NCI-H2196 (cell line): ENCODE data around the gene SNX21.
A peak's percentile ranks its signal among the peaks of the same experiment; 100 is the strongest.
"Not testable (repeated sequence)": the region's sequence is repeated elsewhere in the genome, so short reads cannot be mapped to it uniquely, and the experiment has no call there.

Experiments used
- DNase-seq: peaks from one replicate; lab custom pipeline; 2025; ENCODE audit not compliant: unreplicated experiment; lab: John Stamatoyannopoulos, UW

SNX21 gene

GRCh38 chr20:45848969-45849582 lies 15.5 kb downstream of the SNX21 start:
- DNase-seq: no peak

GRCh38 chr20:45850238-45850637 lies 16.6 kb downstream of the SNX21 start:
- DNase-seq: no peak

- DNase-seq: no peak
These were observed 17.3 kb downstream of the SNX21 start for GRCh38 chr20:45850926-45851325.

GRCh38 chr20:45851501-45851900 lies 17.9 kb downstream of the SNX21 start:
- DNase-seq: no peak

- DNase-seq: no peak
These were observed 18.7 kb downstream of the SNX21 start for GRCh38 chr20:45852326-45852725.

GRCh38 chr20:45853484-45853883 lies 19.9 kb downstream of the SNX21 start:
- no peak for DNase-seq

GRCh38 chr20:45857114-45857881 lies 23.7 kb downstream of the SNX21 start, which contains the start of the genes ACOT8 and ZSWIM3:
Gene ACOT8, minus strand, starts transcription at chr20:45857392. Its CDS starts 77 bp downstream, at chr20:45857315.
Gene ZSWIM3, plus strand, starts transcription at chr20:45857614. Its CDS starts 212 bp downstream, at chr20:45857826.
- peak; percentile 100 for DNase-seq

GRCh38 chr20:45857882-45858216 lies 24.2 kb downstream of the SNX21 start:
- DNase-seq: no peak

- DNase-seq: no peak
These were observed 26.3 kb downstream of the SNX21 start for GRCh38 chr20:45859916-45860315.

- DNase-seq: no peak
These were observed 27.1 kb downstream of the SNX21 start for GRCh38 chr20:45860560-45861220.

GRCh38 chr20:45861221-45862075 lies 27.8 kb downstream of the SNX21 start:
- peak; percentile 23 for DNase-seq

GRCh38 chr20:45863543-45864470 lies 30.2 kb downstream of the SNX21 start:
- DNase-seq: no peak

- DNase-seq: no peak
These were observed 32.9 kb downstream of the SNX21 start for GRCh38 chr20:45866454-45866853.

- DNase-seq: no peak
These were observed 33.7 kb downstream of the SNX21 start for GRCh38 chr20:45867136-45867818.

GRCh38 chr20:45867819-45868176 lies 34.2 kb downstream of the SNX21 start:
- no peak for DNase-seq

GRCh38 chr20:45872626-45873025 lies 39.0 kb downstream of the SNX21 start:
- no peak for DNase-seq

- no peak for DNase-seq
These were observed 40.0 kb downstream of the SNX21 start for GRCh38 chr20:45873409-45874103.

GRCh38 chr20:45874104-45874481 lies 40.5 kb downstream of the SNX21 start:
- not testable (repeated sequence) for DNase-seq

GRCh38 chr20:45874576-45874975 lies 41.0 kb downstream of the SNX21 start:
- DNase-seq: no peak
